Spleen (tissue), 13 donors: ENCODE measurements around the gene LZTFL1. TPM values are rescaled to one million over a fixed set of nuclear protein-coding genes. Genes with fewer than 3 reads are reported as not detected.

ENCODE experiments used
- DNase-seq: peaks from one replicate; pipeline ENCODE4 v3.0.0-alpha.2; 2020
- H3K27ac ChIP-seq, 8 donors: fragments of 200-600 bp; sonication (generic) in 7 of 8; 1 replicate in 4 of 8; 2 replicates in 4 of 8; pipeline versions ENCODE4 v1.5.0 to v1.8.0; 2016 to 2021; ENCODE audit warnings: inconsistent platforms in 4 of 8, mild to moderate bottlenecking in 4 of 8, moderate library complexity in 1 of 8
- H3K27me3 ChIP-seq, 7 donors: fragments of 200-600 bp; sonication (generic) in 6 of 7; replicated peaks in 1 of 7; 1 replicate in 4 of 7; 2 replicates in 3 of 7; pipeline versions ENCODE4 v1.5.0 to v1.8.0; 2016 to 2021; ENCODE audit warnings: inconsistent platforms in 3 of 7, mild to moderate bottlenecking in 1 of 7
- H3K36me3 ChIP-seq, 6 donors: fragments of 200-600 bp; sonication (generic) in 5 of 6; 1 replicate in 4 of 6; 2 replicates in 2 of 6; pipeline versions ENCODE4 v1.5.0 to v1.8.0; 2016 to 2021; ENCODE audit warnings: inconsistent platforms in 2 of 6
- H3K4me1 ChIP-seq, 6 donors: fragments of 200-600 bp; sonication (generic) in 5 of 6; 1 replicate in 3 of 6; 2 replicates in 3 of 6; pipeline versions ENCODE4 v1.5.0 to v1.8.0; 2016 to 2021; ENCODE audit warnings: inconsistent platforms in 3 of 6
- H3K4me3 ChIP-seq, 8 donors: fragments of 200-600 bp; sonication (generic) in 7 of 8; 1 replicate in 4 of 8; 2 replicates in 4 of 8; pipeline versions ENCODE4 v1.5.0 to v1.8.0; 2016 to 2021; ENCODE audit warnings: inconsistent platforms in 4 of 8, mild to moderate bottlenecking in 4 of 8, moderate library complexity in 2 of 8
- H3K9me3 ChIP-seq, 8 donors: fragments of 200-600 bp; sonication (generic) in 7 of 8; 1 replicate in 4 of 8; 2 replicates in 4 of 8; pipeline versions ENCODE4 v1.5.0 to v1.8.0; 2016 to 2021; ENCODE audit warnings: inconsistent platforms in 4 of 8
- CTCF ChIP-seq, 11 experiments: fragments of 200-600 bp in 7 of 11; fragments of 450-650 bp in 4 of 11; sonication (generic) in 4 of 11; IDR thresholded peaks in 8 of 11; conservative IDR thresholded peaks in 3 of 11; 1 replicate in 7 of 11; 2 replicates in 4 of 11; pipeline versions ENCODE4 v1.4.0 to v1.8.0; 2016 to 2021; ENCODE audit warnings: antibody characterized with exemption in 11 of 11, inconsistent platforms in 4 of 11, mild to moderate bottlenecking in 1 of 11
- POLR2A ChIP-seq, 3 donors: fragments of 450-650 bp; IDR thresholded peaks; one replicate each; pipeline ENCODE4 v1.5.1; 2017; ENCODE audit warnings: antibody characterized with exemption in 3 of 3, mild to moderate bottlenecking in 1 of 3
- POLR2AphosphoS5 ChIP-seq, 3 donors: sonication (generic); formaldehyde crosslinking; IDR thresholded peaks; one replicate each; pipeline ENCODE4 v1.5.1; 2017; ENCODE audit warnings: antibody characterized with exemption in 3 of 3
- WGBS, 5 donors: extraction: QIAGEN DNeasy Blood & Tissue Kit in 3 of 5; methylation state at CpG; one replicate each; pipeline versions ENCODE4 v1.1.5 to v1.1.7; 2013 to 2018; 5-methylcytosine and 5-hydroxymethylcytosine counted together
- intact Hi-C: fragments of 100-400 bp; cut with DNase I; formaldehyde crosslinking; loops from one replicate; pipeline ENCODE4 v1.15.0; 2023; ENCODE audit warnings: low total_unique reads
- long read RNA-seq, 2 donors: transcript quantifications; one replicate each; lab custom pipeline, GENCODE V29; 2026
- polyA plus RNA-seq, 3 donors: library from polyadenylated mRNA; stranded (reverse); fragments of 200-250 nt; gene quantifications; one replicate each; pipeline ENCODE4 v1.2.1, GENCODE V29; 2013
- total RNA-seq, 7 donors: library from RNA; depleted of rRNA in 3 of 7; stranded (reverse); fragments of >200 nt in 3 of 7; fragmentation: NEBNext Ultra II Directional in 4 of 7; extraction: Animal tissue kit (Norgen Biotek cat#: 25700) in 4 of 7; gene quantifications; one replicate each; pipeline versions ENCODE4 v1.1.0 to v1.2.1, GENCODE V29; 2016 to 2021
- donor health status: healthy with polysubstance abuse.
- donor health status: DM: no; HTN: no; CAD: no; lungs with moderate emphysema.
- donor health status: DM: no; HTN: no; CAD: no.
- donor health status: Bipolar disorder and iron deficiency.
- donor health status: healthy.
- donor health status: DM: no; HTN: no; CAD: no.
- donor health status: DM: yes; HTN: yes; CAD: no.

The LZTFL1 gene
- total RNA-seq (10 to 100 TPM; 13.2 to 22.9 (median 18.0) TPM), polyA plus RNA-seq (1 to 10 TPM; 6.5 to 8.4 (median 7.9) TPM)
- long read RNA-seq, donor 1, full-length matches to known transcripts = 6 of 6 reads
- long read RNA-seq, donor 1, partial matches to known transcripts = 0 of 6 reads
- long read RNA-seq, donor 1, other reads (novel, unspliced or antisense) = 0 of 6 reads
- long read RNA-seq, donor 2, full-length matches to known transcripts = 4 of 4 reads
- long read RNA-seq, donor 2, partial matches to known transcripts = 0 of 4 reads
- long read RNA-seq, donor 2, other reads (novel, unspliced or antisense) = 0 of 4 reads

GRCh38 chr3:45841757-45842491 is at the start of gene LZTFL1:
Gene LZTFL1 (minus strand): TSS chr3:45842119. CDS start chr3:45841991, 128 bp downstream.
- TF ChIP-seq CTCF (IDR thresholded peaks at IDR 0.05 in 8 of 11, conservative IDR thresholded peaks at IDR 0.05 in 3 of 11) (no peak), POLR2AphosphoS5 (IDR thresholded peaks at IDR 0.05) (peak; percentile 81 to 83 (median 82))
- H3K4me1 ChIP-seq = peaks cover 0 to 34% (median 16%) of the 10 kb centered on the region in 6 donors
- intact Hi-C loops = no loop called here
- peak within 1 kb of the TSS; percentile 87 to 99 (median 96) for H3K4me3 ChIP-seq
- peaks cover 0 to 11% (median 2%) of the 10 kb centered on the region in 6 donors for H3K36me3 ChIP-seq
- peak within 1 kb of the TSS; percentile 5 to 74 (median 59) for H3K27ac ChIP-seq
- whole genome bisulfite sequencing, 5 donors = 3 to 5% (median 4%) methylated on average over 35 to 49 of the region's 49 CpGs
- H3K27me3 ChIP-seq = no peaks in the 10 kb centered on the region
- peak; percentile 92 for DNase-seq
- no peaks in the 10 kb centered on the region for H3K9me3 ChIP-seq

DNA sequence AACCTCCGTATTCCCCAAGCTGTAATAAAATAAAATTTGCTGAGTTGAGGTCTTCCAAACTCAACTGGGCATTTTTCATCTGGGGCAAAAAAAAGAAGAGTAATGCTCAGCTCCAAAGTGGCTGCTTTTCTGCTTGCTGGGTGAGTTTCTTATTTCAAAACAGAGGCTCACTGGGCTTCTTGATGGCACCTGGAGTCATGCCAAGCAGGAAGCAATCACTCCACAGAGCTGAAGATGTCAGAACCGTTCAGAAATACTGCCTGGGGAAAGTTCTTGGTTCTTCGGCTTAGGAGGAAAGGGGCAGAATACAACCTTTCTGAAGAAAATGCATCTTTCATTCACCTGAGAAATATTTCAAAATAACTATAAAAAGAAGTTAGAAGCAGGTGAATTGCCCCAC is 48.5 kb upstream of the LZTFL1 start:
- Histone ChIP-seq H3K4me3 (peak overlapping the region in 1 of 8 donors; percentile 0), H3K27ac (no peak overlapping the region), H3K36me3 (no peaks in the 10 kb centered on the region), H3K4me1 (peaks cover 2 to 63% (median 17%) of the 10 kb centered on the region in 6 donors), H3K27me3 (no peaks in the 10 kb centered on the region), H3K9me3 (no peaks in the 10 kb centered on the region)
- intact Hi-C loops = no loop called here
- 23 to 32% (median 31%) methylated on average over 3 of the region's 3 CpGs for WGBS, 5 donors
- DNase-seq = no peak
- no peak for TF ChIP-seq POLR2AphosphoS5 (IDR thresholded peaks at IDR 0.05)
- no peak for TF ChIP-seq CTCF (IDR thresholded peaks at IDR 0.05 in 8 of 11, conservative IDR thresholded peaks at IDR 0.05 in 3 of 11)
- TF ChIP-seq POLR2A (IDR thresholded peaks at IDR 0.05) = no peak

GRCh38 chr3:45889337-45889736 is 47.4 kb upstream of the LZTFL1 start:
- WGBS, 5 donors = 44 to 55% (median 53%) methylated on average over 4 of the region's 4 CpGs
- DNase-seq = no peak
- intact Hi-C loops = no loop called here
- Histone ChIP-seq H3K27ac (peak overlapping the region in 2 of 8 donors; percentile 23 to 44), H3K4me3 (no peak overlapping the region), H3K9me3 (no peaks in the 10 kb centered on the region), H3K27me3 (no peaks in the 10 kb centered on the region), H3K4me1 (peaks cover 2 to 53% (median 14%) of the 10 kb centered on the region in 6 donors), H3K36me3 (no peaks in the 10 kb centered on the region)
- no peak for TF ChIP-seq POLR2AphosphoS5 (IDR thresholded peaks at IDR 0.05)
- no peak for TF ChIP-seq POLR2A (IDR thresholded peaks at IDR 0.05)
- no peak for TF ChIP-seq CTCF (IDR thresholded peaks at IDR 0.05 in 8 of 11, conservative IDR thresholded peaks at IDR 0.05 in 3 of 11)
